Epidermal melanocyte (primary cell): Measurements from ENCODE around the gene ARL14.

Source experiments
- DNase-seq: peaks from one replicate; pipeline ENCODE4 v3.0.0; 2011; ENCODE audit warnings: low spot score; ENCODE audit not compliant: insufficient read length

ARL14 gene

GRCh38 chr3:160720123-160720746 is 43.3 kb downstream of the ARL14 start:
- DNase-seq, result no peak

GRCh38 chr3:160722331-160722730 is 45.4 kb downstream of the ARL14 start:
- no peak for DNase-seq

- DNase-seq, result no peak
Observed at GRCh38 chr3:160725338-160725737, 48.4 kb downstream of the ARL14 start.
